GOT3 (cell line): ENCODE results near the gene ZNF808.
"Not testable (repeated sequence)": the region's sequence is repeated elsewhere in the genome, so short reads cannot be mapped to it uniquely, and the experiment has no call there.

Experiments
- DNase-seq: peaks from one replicate; lab custom pipeline; 2025; ENCODE audit warnings: mixed read lengths; lab: John Stamatoyannopoulos, UW

ZNF808 gene

GRCh38 chr19:52527134-52527955 lies at the start of gene ZNF808:
Gene ZNF808 (plus strand): TSS chr19:52527668. CDS start chr19:52543285, 15,617 bp downstream.
- peak; percentile 69 for DNase-seq

- not testable (repeated sequence) for DNase-seq
Measured at GRCh38 chr19:52484111-52484743, 43.2 kb upstream of the ZNF808 start.

GRCh38 chr19:52485064-52485463 lies 42.4 kb upstream of the ZNF808 start:
- not testable (repeated sequence) for DNase-seq

- DNase-seq: not testable (repeated sequence)
Measured at GRCh38 chr19:52485561-52486240, 41.8 kb upstream of the ZNF808 start.

GRCh38 chr19:52492201-52492993 lies 35.1 kb upstream of the ZNF808 start:
- DNase-seq: no peak

- no peak for DNase-seq
Measured at GRCh38 chr19:52492994-52493470, 34.4 kb upstream of the ZNF808 start.

- no peak for DNase-seq
Measured at GRCh38 chr19:52494518-52494917, 33.0 kb upstream of the ZNF808 start.

- DNase-seq: no peak
Measured at GRCh38 chr19:52498571-52498970, 28.9 kb upstream of the ZNF808 start.

- DNase-seq: not testable (repeated sequence)
Measured at GRCh38 chr19:52500474-52500873, 27.0 kb upstream of the ZNF808 start.

- not testable (repeated sequence) for DNase-seq
Measured at GRCh38 chr19:52500991-52501390, 26.5 kb upstream of the ZNF808 start.

- no peak for DNase-seq
Measured at GRCh38 chr19:52507266-52507665, 20.2 kb upstream of the ZNF808 start.

GRCh38 chr19:52516191-52516590 lies 11.3 kb upstream of the ZNF808 start:
- DNase-seq: no peak

- no peak for DNase-seq
Measured at GRCh38 chr19:52518646-52519045, 8.8 kb upstream of the ZNF808 start.

- not testable (repeated sequence) for DNase-seq
Measured at GRCh38 chr19:52519175-52519574, 8.3 kb upstream of the ZNF808 start.

GRCh38 chr19:52520013-52520412 lies 7.5 kb upstream of the ZNF808 start:
- no peak for DNase-seq

- DNase-seq: no peak
Measured at GRCh38 chr19:52522551-52522950, 4.9 kb upstream of the ZNF808 start.

- no peak for DNase-seq
Measured at GRCh38 chr19:52524086-52524485, 3.4 kb upstream of the ZNF808 start.

GRCh38 chr19:52527956-52528351 lies 486 bp downstream of the ZNF808 start:
- no peak for DNase-seq

- no peak for DNase-seq
Measured at GRCh38 chr19:52532480-52532879, 5.0 kb downstream of the ZNF808 start.

GRCh38 chr19:52533901-52534300 lies 6.4 kb downstream of the ZNF808 start:
- no peak for DNase-seq

- not testable (repeated sequence) for DNase-seq
Measured at GRCh38 chr19:52535385-52535770, 7.9 kb downstream of the ZNF808 start.
